Measurements from ENCODE around the gene CCNY. TPM values are rescaled to one million over a fixed set of nuclear protein-coding genes. Genes with fewer than 3 reads are reported as not detected.

Gene CCNY
- total RNA-seq, 2 donors from 2014 or later = 31.6 to 54.0 TPM

DNA sequence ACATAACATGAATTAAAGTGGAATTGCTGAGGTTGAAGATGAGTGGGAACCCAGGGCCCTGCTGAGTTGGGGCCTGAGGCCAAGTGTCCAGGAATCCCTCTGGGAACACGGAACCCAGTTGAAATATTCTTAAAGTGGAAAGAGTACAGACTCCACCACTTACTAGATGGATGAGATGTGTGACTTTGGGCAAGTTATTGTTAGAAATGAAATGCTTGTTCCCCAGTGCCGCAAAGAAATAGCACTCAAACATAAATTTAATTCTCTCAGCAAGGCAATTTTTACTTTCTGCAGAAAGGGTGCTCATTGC is 54.5 kb downstream of the CCNY start:
- 95% methylated on average over 2 of the region's 2 CpGs for WGBS
- no peak for DNase-seq (ENCODE audit: low spot score)
- Histone ChIP-seq H3K27me3 (replicated peaks; ENCODE audit: insufficient read depth) (no peaks in the 10 kb centered on the region), H3K4me1 (replicated peaks) (peaks cover 4% of the 10 kb centered on the region), H3K27ac (no peak overlapping the region), H3K36me3 (no peaks in the 10 kb centered on the region), H3K4me3 (no peak overlapping the region), H3K9me3 (no peaks in the 10 kb centered on the region)
- TF ChIP-seq POLR2A (IDR thresholded peaks at IDR 0.05) (no peak), POLR2AphosphoS5 (IDR thresholded peaks at IDR 0.05) (no peak), CTCF (IDR thresholded peaks at IDR 0.05) (no peak)
- intact Hi-C loops (cut with DNase I) = no loop called here

DNA sequence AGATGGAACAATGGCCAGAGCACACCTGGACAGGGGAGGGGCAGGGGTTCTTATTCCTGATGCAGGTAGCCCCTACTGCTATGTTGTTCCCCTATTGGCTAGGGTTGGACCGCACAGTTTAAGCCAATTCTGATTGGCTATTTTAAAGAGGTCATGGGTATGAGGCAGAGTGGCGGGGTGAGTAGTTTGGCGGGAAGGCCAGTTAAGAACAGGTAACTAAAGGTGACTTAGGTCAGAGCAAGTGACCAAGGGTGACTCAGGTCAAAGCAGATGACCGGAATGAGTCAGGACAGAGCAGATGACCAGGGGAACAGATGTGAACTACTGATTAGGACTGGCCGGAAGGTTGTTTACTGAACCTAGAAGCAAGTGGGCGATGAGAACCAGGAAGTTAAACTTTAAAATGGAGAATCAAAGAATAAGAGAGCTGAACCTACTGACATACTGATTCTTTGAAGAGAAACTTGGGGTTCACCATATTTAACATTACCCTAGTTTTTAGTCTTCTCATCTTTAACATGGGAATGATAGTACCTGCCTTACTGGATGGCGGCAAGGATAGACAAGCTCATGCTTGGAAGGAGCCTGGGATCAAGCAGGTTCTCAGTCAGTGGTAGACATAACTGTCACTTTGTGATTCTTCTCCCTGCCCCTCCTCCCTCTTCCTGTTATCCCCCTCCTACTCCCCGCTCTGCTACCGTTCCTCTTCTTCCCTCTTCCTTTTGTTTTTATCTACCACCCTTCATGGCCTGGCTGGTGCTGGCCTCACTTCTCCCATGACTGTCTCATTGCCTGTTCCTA is 55.0 kb downstream of the CCNY start:
- no peak overlapping the region for H3K27ac ChIP-seq
- TF ChIP-seq CTCF (IDR thresholded peaks at IDR 0.05) = no peak
- no peak for TF ChIP-seq POLR2AphosphoS5 (IDR thresholded peaks at IDR 0.05)
- no peak for TF ChIP-seq POLR2A (IDR thresholded peaks at IDR 0.05)
- intact Hi-C loops (cut with DNase I) = no loop called here
- no peak overlapping the region for H3K4me3 ChIP-seq
- no peak for DNase-seq (ENCODE audit: low spot score)
- no peaks in the 10 kb centered on the region for H3K36me3 ChIP-seq
- WGBS = 92% methylated on average over 9 of the region's 9 CpGs
- no peaks in the 10 kb centered on the region for H3K27me3 ChIP-seq (replicated peaks; ENCODE audit: insufficient read depth)
- no peaks in the 10 kb centered on the region for H3K9me3 ChIP-seq
- peaks cover 4% of the 10 kb centered on the region for H3K4me1 ChIP-seq (replicated peaks)

- TF ChIP-seq CTCF (IDR thresholded peaks at IDR 0.05) (no peak), POLR2A (IDR thresholded peaks at IDR 0.05) (no peak), POLR2AphosphoS5 (IDR thresholded peaks at IDR 0.05) (no peak)
- WGBS = 97% methylated on average over 2 of the region's 2 CpGs
- Histone ChIP-seq H3K4me3 (no peak overlapping the region), H3K36me3 (no peaks in the 10 kb centered on the region), H3K27me3 (replicated peaks; ENCODE audit: insufficient read depth) (no peaks in the 10 kb centered on the region), H3K4me1 (replicated peaks) (peaks cover 4% of the 10 kb centered on the region), H3K27ac (no peak overlapping the region), H3K9me3 (no peaks in the 10 kb centered on the region)
- intact Hi-C loops (cut with DNase I) = no loop called here
- DNase-seq (ENCODE audit: low spot score) = no peak
These were observed 55.6 kb downstream of the CCNY start for GRCh38 chr10:35391954-35392262.

- no peak for DNase-seq (ENCODE audit: low spot score)
- H3K4me1 ChIP-seq (replicated peaks) = peaks cover 4% of the 10 kb centered on the region
- no peak for TF ChIP-seq POLR2A (IDR thresholded peaks at IDR 0.05)
- no peak for TF ChIP-seq CTCF (IDR thresholded peaks at IDR 0.05)
- no peak for TF ChIP-seq POLR2AphosphoS5 (IDR thresholded peaks at IDR 0.05)
- no peak overlapping the region for H3K4me3 ChIP-seq
- H3K9me3 ChIP-seq = no peaks in the 10 kb centered on the region
- 91% methylated on average over 8 of the region's 8 CpGs for WGBS
- no peaks in the 10 kb centered on the region for H3K27me3 ChIP-seq (replicated peaks; ENCODE audit: insufficient read depth)
- intact Hi-C loops (cut with DNase I) = no loop called here
- no peaks in the 10 kb centered on the region for H3K36me3 ChIP-seq
- H3K27ac ChIP-seq = no peak overlapping the region
These were observed 56.3 kb downstream of the CCNY start for GRCh38 chr10:35392482-35393228.

DNA sequence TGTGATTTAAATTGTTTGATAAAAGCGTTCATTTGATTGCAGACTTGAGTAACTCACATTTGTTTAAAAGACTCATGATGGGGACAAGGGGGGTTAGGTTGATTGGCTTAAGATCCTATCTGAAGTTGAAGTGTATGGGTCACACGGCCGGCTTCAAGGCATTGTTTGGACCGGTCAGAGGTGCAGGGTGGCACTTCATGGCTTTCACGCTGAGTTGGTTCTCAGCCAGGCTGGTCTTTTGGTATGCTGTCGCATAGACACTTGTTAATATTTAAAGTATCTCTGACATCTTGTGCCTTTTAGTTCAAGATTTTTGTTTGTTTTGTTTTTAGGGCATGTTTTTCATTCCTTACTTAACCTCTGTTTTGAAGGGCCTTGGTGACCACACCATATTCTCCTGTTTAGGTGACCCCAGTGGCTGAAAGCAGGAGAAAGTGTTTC is 58.1 kb downstream of the CCNY start:
- Histone ChIP-seq H3K4me3 (no peak overlapping the region), H3K27me3 (replicated peaks; ENCODE audit: insufficient read depth) (no peaks in the 10 kb centered on the region), H3K9me3 (no peaks in the 10 kb centered on the region), H3K36me3 (no peaks in the 10 kb centered on the region), H3K27ac (no peak overlapping the region), H3K4me1 (replicated peaks) (no peaks in the 10 kb centered on the region)
- TF ChIP-seq POLR2AphosphoS5 (IDR thresholded peaks at IDR 0.05) (no peak), CTCF (IDR thresholded peaks at IDR 0.05) (no peak), POLR2A (IDR thresholded peaks at IDR 0.05) (no peak)
- DNase-seq (ENCODE audit: low spot score) = no peak
- WGBS = 57% methylated on average over 6 of the region's 6 CpGs
- intact Hi-C loops (cut with DNase I) = no loop called here

All from prostate gland (tissue), 2 donors.